Nucleus accumbens (tissue), 56 donors: Measurements from ENCODE around the gene ABCA1.
"Not testable (repeated sequence)": the region's sequence is repeated elsewhere in the genome, so short reads cannot be mapped to it uniquely, and the experiment has no call there.

Experiments used
- DNase-seq, 56 donors: peaks; one replicate each; lab custom pipeline; 2025; lab: John Stamatoyannopoulos, UW

Gene ABCA1

DNA sequence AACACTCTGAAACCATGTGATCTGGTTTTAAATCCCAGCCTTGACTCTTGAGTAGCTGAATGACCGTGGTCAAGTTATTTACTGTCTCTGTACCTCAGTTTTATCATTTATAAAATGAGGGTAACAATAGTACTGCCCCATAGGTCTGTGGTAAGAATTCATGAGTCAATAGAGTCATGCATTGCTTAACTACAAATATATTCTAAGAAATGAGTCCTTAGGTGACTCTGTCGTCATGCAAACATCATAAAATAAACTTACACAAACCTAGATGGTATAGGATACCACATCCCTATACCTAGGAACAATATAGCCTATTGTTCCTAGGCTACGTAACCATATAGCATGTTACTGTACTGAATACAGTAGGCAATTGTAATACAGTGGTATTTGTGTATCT, 20.3 kb upstream of the ABCA1 start:
- DNase-seq, result no peak

DNA sequence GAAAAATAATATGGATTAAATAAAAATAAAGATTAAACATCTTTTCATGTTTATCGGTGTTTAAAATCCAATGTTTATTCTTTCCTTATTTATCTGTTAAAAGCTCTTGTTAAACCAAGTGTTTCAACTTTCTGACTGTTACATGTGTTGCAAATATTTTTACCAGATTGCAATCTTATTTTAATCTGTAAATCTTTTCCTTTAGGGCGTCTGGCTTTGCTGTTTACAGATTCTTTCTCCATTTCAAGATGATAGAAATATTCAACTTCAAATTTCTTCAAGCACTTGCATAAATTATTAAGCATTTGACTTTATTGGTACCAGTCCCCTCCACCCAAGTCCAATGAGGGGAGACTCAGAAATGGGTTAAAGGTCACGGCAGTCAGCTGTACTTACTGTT, 16.9 kb upstream of the ABCA1 start:
- no peak for DNase-seq

DNA sequence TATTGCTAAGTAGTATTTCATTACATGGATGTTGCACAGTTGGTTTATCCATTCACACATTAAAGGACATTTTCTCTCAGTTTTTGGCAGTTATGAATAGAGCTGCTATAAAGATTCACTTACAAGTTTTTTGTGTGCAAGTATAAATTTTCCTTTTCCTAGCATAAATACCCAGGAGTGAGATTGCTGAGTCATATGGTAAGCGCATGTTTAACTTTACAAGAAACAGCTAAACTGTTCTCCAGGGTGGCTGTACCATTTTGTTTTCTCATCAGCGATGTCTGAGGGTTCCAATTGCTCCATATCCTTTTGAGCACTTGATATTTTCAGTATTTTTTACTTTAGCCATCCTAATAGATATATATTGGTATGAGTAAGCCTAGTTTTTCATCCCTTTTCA, 16.4 kb upstream of the ABCA1 start:
- DNase-seq, result no peak

DNA sequence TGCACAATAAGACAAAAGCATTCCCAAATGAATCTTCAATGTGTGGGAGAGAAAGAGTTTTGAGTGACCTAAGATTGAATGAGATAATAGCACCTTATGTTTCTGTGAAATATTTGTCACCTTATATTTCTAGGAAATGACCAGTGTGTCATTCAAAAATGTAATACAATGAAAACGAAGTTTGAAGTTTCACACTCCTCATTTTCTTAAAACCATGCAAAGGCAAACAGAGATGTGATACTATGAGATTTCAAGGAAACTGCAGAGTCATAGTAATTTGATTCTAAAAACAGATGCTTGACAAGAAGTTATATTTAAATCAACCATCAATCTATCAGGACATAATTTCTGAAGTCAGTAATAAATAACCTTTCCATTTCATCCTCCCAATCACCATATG, 13.6 kb upstream of the ABCA1 start:
- DNase-seq, result no peak

DNA sequence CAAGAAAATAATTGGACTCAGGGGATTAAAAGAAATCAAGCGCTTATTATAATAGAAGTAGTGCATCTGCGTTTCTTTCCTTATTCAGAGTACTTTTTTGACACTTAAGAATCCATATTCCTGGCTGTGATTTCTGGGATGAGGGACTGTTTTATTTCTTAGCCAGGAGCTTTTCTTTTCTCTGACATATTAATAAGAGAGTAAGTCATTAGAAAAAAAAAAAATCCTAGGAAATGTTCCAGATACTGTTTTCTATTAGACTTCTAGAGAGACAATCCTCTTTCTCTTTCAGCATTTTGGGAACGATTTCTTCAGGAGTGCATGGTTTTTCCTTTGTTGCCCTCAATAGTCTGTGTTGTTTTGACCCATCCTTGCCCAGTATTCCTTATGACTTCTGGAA, 8.3 kb upstream of the ABCA1 start:
- no peak for DNase-seq

DNA sequence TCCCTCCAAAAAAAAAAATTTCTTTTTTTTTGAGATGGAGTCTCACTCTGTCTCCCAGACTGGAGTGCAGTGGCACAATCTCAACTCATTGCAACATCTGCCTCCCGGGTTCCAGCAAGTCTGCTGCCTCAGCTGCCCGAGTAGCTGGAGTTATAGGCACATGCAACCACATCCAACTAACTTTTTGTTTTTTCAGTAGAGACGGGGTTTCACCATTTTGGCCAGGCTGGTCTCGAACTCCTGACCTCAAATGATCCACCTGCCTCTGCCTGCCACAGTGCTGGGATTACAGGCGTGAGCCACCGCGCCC, 7.5 kb upstream of the ABCA1 start:
- not testable (repeated sequence) for DNase-seq

DNA sequence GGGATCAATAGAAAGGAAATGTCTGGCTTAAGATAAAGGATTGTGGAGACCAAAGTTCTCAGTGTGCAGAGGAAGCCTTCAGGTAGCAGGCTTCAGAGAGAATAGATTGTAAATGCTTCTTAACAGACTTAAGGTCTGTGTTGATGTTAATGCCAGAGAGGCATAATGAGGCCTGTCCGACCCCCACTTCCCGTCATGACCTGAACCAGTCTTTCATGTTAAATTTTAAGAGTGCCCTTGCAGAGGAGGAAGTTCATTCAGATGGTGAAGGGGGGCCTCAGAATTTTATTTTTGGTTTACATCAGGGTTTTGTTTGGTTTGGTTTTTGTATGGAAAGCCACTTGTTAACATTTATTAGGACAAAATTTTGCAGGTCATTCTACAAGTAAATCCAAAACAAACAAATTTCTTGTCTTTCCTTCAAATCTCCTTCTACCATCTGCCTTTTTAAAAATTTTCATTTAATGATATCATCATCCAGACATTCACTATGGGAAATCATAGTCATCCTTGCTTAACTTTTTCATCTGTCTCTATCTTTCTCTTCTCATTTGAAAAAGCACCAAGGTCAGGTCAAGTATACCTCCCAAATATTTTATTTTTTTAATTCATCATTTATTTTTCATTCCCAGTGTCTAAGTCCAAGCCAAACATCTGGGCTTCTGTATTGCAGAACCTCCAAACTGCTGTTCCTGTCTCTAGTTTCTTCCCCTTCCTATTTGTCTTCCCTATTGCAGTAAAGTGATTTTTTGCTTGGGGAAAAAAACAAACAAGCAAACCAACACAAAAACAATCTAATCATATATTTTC, 6.9 kb upstream of the ABCA1 start:
- no peak for DNase-seq

DNA sequence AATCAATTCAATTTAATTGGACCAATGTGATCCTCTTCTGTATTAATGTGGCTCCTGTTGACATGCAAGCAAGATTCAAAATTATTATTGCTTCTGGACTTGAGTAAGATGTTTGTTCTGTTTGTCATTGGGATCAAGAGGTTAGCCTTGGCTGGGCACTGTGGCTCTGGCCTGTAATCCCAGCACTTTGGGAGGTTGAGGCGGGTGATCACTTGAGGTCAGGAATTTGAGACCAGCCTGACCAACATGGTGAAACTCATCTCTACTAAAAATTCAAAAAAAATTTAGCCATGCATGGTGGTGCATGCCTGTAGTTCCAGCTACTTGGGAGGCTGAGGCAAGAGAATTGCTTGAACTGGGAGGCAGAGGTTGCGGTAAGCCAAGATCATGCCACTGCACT, 5.1 kb upstream of the ABCA1 start:
- DNase-seq, result not testable (repeated sequence)

DNA sequence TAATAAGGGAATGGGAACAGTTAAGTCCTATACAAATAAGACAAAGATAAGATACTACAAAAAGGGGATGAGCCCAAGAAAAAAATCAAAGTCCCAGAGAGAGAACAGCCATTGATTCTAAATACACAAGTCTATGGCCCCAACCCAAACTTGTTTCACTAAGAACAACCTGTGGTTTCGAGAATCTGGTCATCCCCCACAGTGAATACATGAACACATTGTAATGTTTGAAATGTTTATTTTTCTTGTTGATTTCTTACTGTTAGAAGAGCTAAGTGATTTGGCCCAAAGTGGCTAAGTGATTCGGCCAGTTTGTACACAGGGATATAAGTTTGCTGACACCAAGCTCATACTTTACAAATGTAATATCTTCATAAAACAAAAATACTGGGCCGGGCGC, 3.3 kb upstream of the ABCA1 start:
- no peak for DNase-seq

DNA sequence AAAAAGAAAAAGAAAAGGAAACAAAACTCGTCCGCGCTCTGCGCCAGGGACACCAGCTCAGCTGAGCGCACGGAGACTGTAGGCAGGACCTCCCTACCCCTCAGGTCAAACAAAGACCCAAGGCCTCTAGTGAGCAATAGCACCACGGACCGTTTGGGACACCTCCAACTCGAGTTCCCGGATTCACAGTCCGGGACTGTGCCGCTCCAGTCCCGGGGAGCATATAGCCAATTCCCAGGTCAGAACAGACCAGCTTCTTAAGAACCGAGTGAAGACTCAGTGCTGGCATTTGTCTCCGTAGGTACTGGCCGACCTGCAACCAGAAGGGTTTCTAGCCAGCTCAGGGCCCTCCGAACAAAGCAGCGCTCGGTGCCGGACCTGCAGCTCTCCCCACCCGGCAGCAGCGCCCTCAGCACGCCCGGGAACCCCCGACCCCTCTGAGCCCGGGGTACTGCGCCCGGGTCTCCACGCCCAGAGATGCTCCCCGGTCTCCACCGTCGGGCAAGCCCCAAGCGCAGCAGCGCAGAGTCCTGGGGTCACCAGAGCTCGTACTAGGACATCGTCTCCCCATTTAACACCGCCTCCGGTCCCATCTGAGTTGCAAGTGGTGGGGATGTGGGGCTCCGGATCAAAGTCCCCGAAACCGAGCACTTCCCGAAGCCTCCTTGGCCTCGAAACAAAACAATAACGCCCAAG, 591 bp downstream of the ABCA1 start:
- peak in 37 of 56 donors; percentile 10 to 68 (median 42) for DNase-seq

DNA sequence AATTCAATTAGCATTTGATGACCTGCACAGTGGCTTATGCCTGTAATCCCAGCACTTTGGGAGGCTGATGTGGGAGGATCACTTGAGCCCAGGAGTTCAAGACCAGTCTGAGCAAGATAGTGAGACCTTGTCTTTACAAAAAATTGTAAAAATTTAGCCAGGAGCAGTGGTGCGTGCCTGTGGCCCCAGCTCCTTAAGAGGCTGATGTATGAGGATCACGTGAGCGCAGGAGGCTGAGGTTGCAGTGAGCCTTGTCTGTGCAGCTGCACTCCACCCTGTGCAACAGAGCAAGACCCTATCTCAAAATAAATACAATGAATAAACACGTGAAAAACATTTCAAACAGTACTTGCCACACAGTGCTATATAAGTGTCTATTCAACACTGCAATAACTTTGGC, 4.2 kb downstream of the ABCA1 start:
- DNase-seq, result no peak

DNA sequence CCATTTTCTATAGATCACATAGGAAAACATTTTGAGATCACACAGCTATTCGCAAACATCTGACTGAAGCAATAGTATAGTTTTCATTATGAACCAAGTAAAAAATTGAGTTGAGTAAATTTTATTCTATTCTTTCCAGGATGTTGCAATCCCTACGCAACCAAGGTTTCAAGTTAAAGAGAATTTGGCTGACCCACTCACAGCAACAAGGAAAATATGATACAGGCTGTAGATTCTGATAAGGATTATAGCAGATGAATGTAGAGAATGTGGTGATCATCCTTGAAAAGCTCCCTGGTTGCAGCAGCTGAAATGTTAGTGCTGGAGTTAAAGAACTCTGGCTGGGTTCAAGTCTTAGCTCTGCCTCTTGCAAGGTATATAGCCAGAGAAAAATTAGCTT, 4.7 kb downstream of the ABCA1 start:
- no peak for DNase-seq

DNA sequence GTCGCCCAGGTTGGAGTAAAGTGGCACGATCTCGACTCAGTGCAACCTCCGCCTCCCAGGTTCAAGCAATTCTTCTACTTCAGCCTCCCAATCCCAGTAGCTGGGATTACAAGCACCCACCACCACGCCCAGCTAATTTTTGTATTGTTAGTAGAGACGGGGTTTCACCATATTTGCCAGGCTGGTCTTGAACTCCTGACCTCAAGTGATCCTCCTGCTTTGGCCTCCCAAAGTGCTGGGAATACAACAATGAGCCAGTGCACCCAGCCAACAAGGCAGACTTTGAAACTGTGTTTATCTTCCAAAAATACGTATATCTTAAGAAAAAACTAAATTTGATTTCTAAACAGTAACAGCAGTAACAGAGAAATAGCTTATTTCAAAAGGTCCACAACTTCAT, 5.2 kb downstream of the ABCA1 start:
- not testable (repeated sequence) for DNase-seq

DNA sequence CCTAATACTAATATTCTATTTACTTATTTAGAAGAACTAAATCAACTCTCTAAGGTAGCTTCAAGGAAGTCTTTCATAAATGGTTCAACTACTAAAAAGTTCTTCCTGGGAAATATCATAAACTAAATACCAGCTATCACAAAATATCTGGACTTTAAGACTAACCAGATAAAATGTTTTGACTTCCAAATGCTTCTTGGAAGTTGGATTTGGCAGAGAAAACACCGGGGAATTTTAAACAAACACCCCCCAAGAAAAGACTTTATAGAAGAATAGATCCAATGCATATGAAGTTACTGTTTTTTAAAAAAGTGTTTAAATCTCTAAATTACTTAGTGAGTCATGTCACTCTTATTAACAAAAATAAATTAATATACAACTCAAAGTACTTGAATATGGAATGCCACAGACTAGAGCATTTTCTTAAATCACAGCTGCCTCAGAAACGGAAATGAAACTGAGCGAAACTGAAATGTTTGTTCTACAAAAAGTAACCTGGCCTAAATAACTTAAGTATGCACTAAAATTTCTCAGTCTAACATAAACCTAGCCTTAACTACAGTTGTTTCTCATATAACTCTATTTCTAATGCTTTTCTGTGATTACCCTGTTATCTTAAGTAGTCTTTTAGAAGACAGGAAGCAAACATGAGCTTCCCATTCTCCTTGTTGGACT, 6.8 kb downstream of the ABCA1 start:
- no peak for DNase-seq

DNA sequence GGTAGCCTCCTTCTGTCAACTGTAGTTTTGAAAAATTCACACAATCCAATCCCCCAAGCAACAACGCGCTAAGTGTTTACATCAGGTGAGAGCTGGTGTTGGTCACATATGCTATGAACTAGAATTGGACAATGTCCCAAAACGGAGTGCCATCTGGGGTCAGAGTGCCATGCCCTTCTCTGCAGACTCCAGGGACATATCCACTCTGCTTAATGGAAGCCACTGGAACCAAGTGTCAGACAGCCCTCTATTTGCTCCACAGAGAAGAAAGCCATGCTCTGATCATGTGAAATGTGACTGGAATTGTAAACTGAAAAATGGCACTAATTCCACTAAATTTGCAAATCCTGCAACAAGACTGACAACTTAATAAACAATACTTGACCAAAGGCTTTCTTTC, 12.2 kb downstream of the ABCA1 start:
- peak in 8 of 56 donors; percentile 9 to 26 (median 14) for DNase-seq

DNA sequence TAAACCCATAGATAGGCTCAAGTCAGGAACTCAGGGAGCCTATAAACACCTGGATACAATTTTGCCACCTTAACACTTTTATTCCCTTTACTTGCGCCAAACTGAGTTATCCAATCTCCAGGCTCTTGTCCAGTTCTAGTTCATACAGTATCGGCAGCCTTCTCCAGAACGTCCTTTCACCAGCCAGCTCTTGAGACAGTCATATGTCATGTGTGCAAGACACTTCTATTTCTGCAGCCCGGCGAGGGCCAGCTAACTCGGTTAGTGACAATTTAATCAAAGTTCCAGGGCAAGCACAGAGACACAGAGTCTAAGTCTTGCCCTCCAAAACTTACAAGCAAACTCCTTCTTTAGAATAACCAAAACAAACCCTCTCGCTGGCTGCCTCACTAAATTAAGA, 12.9 kb downstream of the ABCA1 start:
- DNase-seq, result no peak

DNA sequence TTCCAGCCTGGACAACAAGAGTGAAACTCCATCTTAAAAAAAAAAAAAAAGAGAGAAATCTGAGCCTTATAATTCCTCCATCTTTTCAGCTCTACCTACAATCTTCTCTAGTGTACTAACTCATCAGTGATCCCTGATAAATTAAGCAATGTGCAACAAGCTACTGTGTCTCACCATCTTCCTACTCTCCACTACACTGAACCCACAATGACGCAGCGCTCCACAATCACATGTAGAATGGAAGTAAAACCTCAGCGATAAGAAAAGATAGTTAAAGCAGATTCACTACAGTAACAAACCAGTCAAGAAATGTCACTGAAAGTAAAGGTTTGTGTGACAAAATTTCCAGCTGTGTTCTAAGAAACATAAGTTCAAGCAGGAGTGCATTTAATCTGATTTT, 13.5 kb downstream of the ABCA1 start:
- peak in 4 of 56 donors; percentile 9 to 18 (median 11) for DNase-seq

DNA sequence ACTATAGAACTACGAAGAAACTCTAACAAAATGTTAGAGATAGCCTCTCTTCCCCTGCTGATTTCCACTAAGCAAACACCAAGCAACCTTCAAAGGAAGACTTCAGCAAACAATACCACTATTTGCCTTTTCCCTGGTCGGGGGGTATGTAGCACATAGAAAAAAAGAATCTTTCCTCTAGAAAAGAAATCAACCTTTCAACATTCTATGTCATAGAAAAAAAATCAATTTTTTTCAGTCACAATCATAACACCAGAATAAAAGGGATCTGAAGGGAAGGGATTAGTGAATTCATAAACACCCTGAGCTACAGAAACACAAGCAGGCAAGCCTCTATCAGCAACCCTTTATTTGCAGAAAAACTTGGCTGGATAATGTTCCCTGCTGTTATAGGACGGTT, 15.3 kb downstream of the ABCA1 start:
- DNase-seq, result no peak

DNA sequence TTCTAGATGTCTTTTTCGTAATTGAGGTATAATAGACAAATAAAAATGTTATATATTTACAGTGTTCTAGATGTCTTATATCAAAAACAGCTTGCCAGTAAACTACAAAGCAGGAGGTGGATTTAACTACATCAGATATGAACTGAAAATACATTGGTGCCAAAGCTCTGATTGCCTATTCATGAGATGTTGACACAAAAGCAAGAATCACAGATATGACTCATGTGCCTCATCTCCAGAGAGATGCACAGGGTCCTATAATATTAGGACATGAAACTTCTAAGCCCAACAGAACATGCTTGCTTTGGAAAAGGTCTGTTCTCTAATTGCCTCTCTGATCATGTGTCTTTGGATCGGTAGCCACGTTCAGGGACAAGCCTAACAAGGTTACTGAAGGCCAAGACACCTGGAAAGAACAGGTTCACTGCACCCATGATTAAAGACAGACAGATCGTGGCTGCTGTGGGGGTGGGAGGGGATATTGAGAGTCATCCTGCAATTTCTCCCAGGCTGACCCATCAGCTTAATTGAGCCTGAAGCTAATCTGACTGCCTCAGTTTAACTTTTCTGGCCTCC, 16.8 kb downstream of the ABCA1 start:
- no peak for DNase-seq

DNA sequence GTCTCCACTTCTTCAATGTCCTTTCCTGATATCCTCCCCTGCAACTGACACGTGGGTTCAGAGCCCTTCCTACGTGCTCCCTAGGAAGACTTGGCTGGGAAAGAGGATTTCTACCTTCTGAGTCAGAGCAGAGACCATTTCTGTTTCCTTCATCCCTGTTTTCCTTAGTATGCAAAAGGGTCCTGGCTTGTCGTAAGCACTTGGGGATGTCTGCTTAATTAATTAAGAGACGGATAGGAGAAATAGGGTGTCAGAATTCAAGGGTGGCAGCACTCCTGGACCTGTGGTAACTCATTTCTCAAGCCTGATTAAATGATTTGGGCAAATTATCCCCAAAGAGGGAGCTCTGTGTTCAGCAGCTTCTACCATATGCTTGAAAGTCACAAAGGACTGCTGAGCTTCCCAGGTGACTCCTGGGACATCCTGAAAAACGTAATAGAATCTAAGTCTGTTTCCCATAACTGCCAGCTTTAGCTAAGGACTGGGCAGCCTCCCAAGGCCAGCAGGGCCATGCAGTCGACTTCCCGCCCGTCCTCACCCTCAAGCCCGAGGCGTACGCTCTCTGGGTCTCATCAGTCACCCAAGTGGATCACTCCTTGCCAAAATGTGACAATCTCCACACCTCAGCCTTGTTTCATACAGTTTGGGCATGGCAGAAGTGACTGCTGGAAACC, 20.5 kb downstream of the ABCA1 start:
- DNase-seq, result no peak
